ENCODE data around the gene PLEK. TPM values are rescaled to one million over a fixed set of nuclear protein-coding genes. Genes with fewer than 3 reads are reported as not detected.

PLEK gene
- total and polyA plus RNA-seq, 9 of the 15 experiments (the other 6 are each of a cell fraction or from before 2014, with no cell fraction given) = 0.14 to 1.2 (median 0.36) TPM

DNA sequence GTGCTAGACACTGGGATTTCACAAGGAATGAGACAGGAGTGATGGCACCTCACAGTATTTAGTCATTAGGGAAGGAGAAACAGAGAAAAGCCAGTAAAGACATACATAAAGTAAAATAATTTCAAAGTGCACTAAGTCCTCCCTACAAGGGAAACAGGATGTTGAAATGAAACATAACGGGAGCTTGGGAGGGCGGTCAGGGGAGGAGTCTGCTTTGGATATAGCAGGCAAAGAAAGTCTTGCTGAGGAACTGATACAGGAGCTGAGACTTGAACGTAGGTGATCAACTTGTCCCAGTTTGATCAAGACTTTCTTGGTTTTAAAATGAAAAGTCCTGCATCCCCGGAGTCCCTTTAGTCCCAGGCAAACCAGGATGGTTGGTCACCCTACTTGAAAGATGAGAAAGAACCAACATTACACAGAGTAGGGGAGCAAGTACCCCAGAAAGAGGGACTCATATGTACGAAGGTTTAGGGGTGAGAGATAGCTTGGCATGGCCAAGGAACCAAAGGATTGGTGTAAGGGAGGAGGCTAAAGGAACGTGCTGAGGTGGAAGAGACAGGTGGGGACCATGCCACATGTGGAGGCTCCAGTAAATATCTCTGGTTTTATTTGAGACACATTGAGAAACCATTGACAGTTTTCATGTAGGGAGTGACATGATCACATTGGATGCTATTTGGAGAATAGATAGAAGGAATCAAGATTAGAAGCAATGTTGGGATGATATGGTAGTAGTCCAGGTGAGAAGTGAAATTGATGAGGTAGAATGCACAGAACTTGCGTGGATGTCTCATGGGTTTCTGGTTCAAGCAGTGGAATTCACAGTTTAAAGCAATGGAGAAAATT lies 73.6 kb downstream of the PLEK start:
- Histone ChIP-seq H3K79me2 (ENCODE audit: control insufficient read depth, insufficient read depth, low read length) (no peaks in the 10 kb centered on the region), H2AFZ (ENCODE audit: low read depth, low read length) (peak overlapping the region; percentile 57), H3K27ac (ENCODE audit: extremely low read depth, low read depth, low read length) (no peak overlapping the region), H3K4me1 (replicated peaks in 1 of 2; ENCODE audit: control insufficient read depth in 2 of 2, insufficient read depth in 2 of 2, low read length in 2 of 2) (peaks cover 9 to 42% of the 10 kb centered on the region in 2 experiments), H3K9ac (ENCODE audit: insufficient read depth in 1 of 2, low read depth in 2 of 2, low read length in 2 of 2) (no peak overlapping the region), H3K4me2 (ENCODE audit: insufficient read depth, low read length) (no peak overlapping the region), H3K27me3 (ENCODE audit: control insufficient read depth in 2 of 2, insufficient read depth in 2 of 2, low read length in 2 of 2) (no peaks in the 10 kb centered on the region), H3K9me3 (replicated peaks; ENCODE audit: control insufficient read depth, insufficient read depth, low read depth, low read length) (no peaks in the 10 kb centered on the region), H3K9me1 (ENCODE audit: control insufficient read depth, insufficient read depth, low read length) (no peaks in the 10 kb centered on the region), H3K36me3 (ENCODE audit: control insufficient read depth, insufficient read depth, low read length) (no peaks in the 10 kb centered on the region), H4K20me1 (replicated peaks; ENCODE audit: control insufficient read depth, insufficient read depth, low read length) (no peaks in the 10 kb centered on the region), H3K4me3 (no peak overlapping the region)
- CTCF ChIA-PET (ENCODE audit: low intra/inter-chr PET ratio) = no interaction called here
- BruUV-seq (replicated peaks) = TSS peak; percentile 89
- DNase-seq (ENCODE audit: extremely low read depth in 1 of 4, low spot score in 3 of 4) (no peak), ATAC-seq (no peak), FAIRE-seq (no peak)
- POLR2A ChIA-PET = interaction anchor here (0.7 kb wide), 1 partner anchor 27 kb away, joined by 5 read pairs; no protein-coding TSS in a partner anchor
- intact Hi-C loops (cut with micrococcal nuclease) = no loop called here
- 41% methylated on average over 7 of the region's 7 CpGs for WGBS (ENCODE audit: insufficient coverage, low coverage, missing lambda C conversion rate)
- in situ Hi-C loops (cut with MboI) = no loop called here
- TF ChIP-seq ZNF830 (CRISPR knock-in tag; IDR thresholded peaks at IDR 0.05) (peak; percentile 94; the same call in 1 of the 2 replicates), EWSR1 (IDR thresholded peaks at IDR 0.05; ENCODE audit: borderline replicate concordance, low read depth, partially characterized antibody) (no peak), ZNF696 (CRISPR knock-in tag; conservative IDR thresholded peaks at IDR 0.05) (peak; percentile 90), ZBED1 (IDR thresholded peaks at IDR 0.05) (peak; percentile 80; the same call in 1 of the 2 replicates), POLR3A (IDR thresholded peaks at IDR 0.05; ENCODE audit: borderline replicate concordance, extremely low read depth, insufficient read depth, insufficient read length) (no peak), ZNF324 (CRISPR knock-in tag; IDR thresholded peaks at IDR 0.05) (peak; percentile 68), ESRRB (CRISPR knock-in tag; IDR thresholded peaks at IDR 0.05; ENCODE audit: borderline replicate concordance) (peak; percentile 74; the same call in 1 of the 2 replicates), ZNF232 (CRISPR knock-in tag; IDR thresholded peaks at IDR 0.05) (no peak), ZNF780A (CRISPR knock-in tag; IDR thresholded peaks at IDR 0.05) (peak; percentile 88; the same call in 1 of the 2 replicates), ZFPM2 (CRISPR knock-in tag; IDR thresholded peaks at IDR 0.05) (peak; percentile 98), HMG20A (CRISPR knock-in tag; conservative IDR thresholded peaks at IDR 0.05) (peak; percentile 90)
- TF ChIP-seq, protein P1, sequence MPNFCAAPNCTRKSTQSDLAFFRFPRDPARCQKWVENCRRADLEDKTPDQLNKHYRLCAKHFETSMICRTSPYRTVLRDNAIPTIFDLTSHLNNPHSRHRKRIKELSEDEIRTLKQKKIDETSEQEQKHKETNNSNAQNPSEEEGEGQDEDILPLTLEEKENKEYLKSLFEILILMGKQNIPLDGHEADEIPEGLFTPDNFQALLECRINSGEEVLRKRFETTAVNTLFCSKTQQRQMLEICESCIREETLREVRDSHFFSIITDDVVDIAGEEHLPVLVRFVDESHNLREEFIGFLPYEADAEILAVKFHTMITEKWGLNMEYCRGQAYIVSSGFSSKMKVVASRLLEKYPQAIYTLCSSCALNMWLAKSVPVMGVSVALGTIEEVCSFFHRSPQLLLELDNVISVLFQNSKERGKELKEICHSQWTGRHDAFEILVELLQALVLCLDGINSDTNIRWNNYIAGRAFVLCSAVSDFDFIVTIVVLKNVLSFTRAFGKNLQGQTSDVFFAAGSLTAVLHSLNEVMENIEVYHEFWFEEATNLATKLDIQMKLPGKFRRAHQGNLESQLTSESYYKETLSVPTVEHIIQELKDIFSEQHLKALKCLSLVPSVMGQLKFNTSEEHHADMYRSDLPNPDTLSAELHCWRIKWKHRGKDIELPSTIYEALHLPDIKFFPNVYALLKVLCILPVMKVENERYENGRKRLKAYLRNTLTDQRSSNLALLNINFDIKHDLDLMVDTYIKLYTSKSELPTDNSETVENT (CRISPR knock-in tag; IDR thresholded peaks at IDR 0.05) = peak; percentile 83
- TF ChIP-seq, protein P2, sequence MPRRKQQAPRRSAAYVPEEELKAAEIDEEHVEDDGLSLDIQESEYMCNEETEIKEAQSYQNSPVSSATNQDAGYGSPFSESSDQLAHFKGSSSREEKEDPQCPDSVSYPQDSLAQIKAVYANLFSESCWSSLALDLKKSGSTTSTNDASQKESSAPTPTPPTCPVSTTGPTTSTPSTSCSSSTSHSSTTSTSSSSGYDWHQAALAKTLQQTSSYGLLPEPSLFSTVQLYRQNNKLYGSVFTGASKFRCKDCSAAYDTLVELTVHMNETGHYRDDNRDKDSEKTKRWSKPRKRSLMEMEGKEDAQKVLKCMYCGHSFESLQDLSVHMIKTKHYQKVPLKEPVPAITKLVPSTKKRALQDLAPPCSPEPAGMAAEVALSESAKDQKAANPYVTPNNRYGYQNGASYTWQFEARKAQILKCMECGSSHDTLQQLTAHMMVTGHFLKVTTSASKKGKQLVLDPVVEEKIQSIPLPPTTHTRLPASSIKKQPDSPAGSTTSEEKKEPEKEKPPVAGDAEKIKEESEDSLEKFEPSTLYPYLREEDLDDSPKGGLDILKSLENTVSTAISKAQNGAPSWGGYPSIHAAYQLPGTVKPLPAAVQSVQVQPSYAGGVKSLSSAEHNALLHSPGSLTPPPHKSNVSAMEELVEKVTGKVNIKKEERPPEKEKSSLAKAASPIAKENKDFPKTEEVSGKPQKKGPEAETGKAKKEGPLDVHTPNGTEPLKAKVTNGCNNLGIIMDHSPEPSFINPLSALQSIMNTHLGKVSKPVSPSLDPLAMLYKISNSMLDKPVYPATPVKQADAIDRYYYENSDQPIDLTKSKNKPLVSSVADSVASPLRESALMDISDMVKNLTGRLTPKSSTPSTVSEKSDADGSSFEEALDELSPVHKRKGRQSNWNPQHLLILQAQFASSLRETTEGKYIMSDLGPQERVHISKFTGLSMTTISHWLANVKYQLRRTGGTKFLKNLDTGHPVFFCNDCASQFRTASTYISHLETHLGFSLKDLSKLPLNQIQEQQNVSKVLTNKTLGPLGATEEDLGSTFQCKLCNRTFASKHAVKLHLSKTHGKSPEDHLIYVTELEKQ (CRISPR knock-in tag; IDR thresholded peaks at IDR 0.05) = peak; percentile 54; the same call in 1 of the 2 replicates
- TF ChIP-seq, protein P3, sequence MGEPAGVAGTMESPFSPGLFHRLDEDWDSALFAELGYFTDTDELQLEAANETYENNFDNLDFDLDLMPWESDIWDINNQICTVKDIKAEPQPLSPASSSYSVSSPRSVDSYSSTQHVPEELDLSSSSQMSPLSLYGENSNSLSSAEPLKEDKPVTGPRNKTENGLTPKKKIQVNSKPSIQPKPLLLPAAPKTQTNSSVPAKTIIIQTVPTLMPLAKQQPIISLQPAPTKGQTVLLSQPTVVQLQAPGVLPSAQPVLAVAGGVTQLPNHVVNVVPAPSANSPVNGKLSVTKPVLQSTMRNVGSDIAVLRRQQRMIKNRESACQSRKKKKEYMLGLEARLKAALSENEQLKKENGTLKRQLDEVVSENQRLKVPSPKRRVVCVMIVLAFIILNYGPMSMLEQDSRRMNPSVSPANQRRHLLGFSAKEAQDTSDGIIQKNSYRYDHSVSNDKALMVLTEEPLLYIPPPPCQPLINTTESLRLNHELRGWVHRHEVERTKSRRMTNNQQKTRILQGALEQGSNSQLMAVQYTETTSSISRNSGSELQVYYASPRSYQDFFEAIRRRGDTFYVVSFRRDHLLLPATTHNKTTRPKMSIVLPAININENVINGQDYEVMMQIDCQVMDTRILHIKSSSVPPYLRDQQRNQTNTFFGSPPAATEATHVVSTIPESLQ (CRISPR knock-in tag; IDR thresholded peaks at IDR 0.05) = no peak
